Trophoblast cell (in vitro differentiated cells and primary cell): ENCODE measurements around the gene SFXN5.

Experiments used
- DNase-seq, 2 donors: peaks; one replicate each; pipeline ENCODE4 v3.0.0-alpha.2; 2016
- H2AFZ ChIP-seq: 2 replicates; pipeline ENCODE4 v1.6.1; 2013; ENCODE audit warnings: low read length, moderate library complexity, mild to moderate bottlenecking; ENCODE audit not compliant: insufficient read depth, poor library complexity
- H2AK5ac ChIP-seq: 2 replicates; pipeline ENCODE4 v1.6.1; 2013; ENCODE audit warnings: mild to moderate bottlenecking, low read length
- H2BK120ac ChIP-seq: 2 replicates; pipeline ENCODE4 v1.6.1; 2013; ENCODE audit warnings: low read length, mild to moderate bottlenecking, moderate library complexity; ENCODE audit not compliant: insufficient read depth, poor library complexity
- H2BK12ac ChIP-seq: 2 replicates; pipeline ENCODE4 v1.6.1; 2013; ENCODE audit warnings: mild to moderate bottlenecking, low read length, moderate library complexity
- H2BK5ac ChIP-seq: 2 replicates; pipeline ENCODE4 v1.6.1; 2013; ENCODE audit warnings: low read length, low read depth, moderate library complexity, mild to moderate bottlenecking; ENCODE audit not compliant: poor library complexity
- H3K14ac ChIP-seq: 2 replicates; pipeline ENCODE4 v1.6.1; 2013; ENCODE audit warnings: mild to moderate bottlenecking, low read length
- H3K18ac ChIP-seq: 2 replicates; pipeline ENCODE4 v1.6.1; 2013; ENCODE audit warnings: mild to moderate bottlenecking, low read length
- H3K23ac ChIP-seq: 2 replicates; pipeline ENCODE4 v1.6.1; 2013; ENCODE audit warnings: low read length
- H3K27ac ChIP-seq: 2 replicates; pipeline ENCODE4 v1.5.1; 2013; ENCODE audit warnings: low read depth, mild to moderate bottlenecking, inconsistent platforms, low read length, moderate library complexity
- H3K27me3 ChIP-seq: 2 replicates; pipeline ENCODE4 v1.6.1; 2013; ENCODE audit warnings: inconsistent platforms, mild to moderate bottlenecking, low read length, moderate library complexity; ENCODE audit not compliant: insufficient read depth
- H3K36me3 ChIP-seq, 2 experiments: 1 replicate in 1 of 2; 2 replicates in 1 of 2; pipeline ENCODE4 v1.6.1; 2013; ENCODE audit warnings: low read length in 2 of 2, mild to moderate bottlenecking in 2 of 2, moderate library complexity in 1 of 2; ENCODE audit not compliant: insufficient read depth in 2 of 2, control insufficient read depth in 1 of 2
- H3K4ac ChIP-seq: 2 replicates; pipeline ENCODE4 v1.6.1; 2013; ENCODE audit warnings: low read depth, mild to moderate bottlenecking, low read length, moderate library complexity
- H3K4me1 ChIP-seq, 2 experiments: 1 replicate in 1 of 2; 2 replicates in 1 of 2; pipeline ENCODE4 v1.6.1; 2013; ENCODE audit warnings: low read length in 2 of 2, mild to moderate bottlenecking in 2 of 2, moderate library complexity in 1 of 2; ENCODE audit not compliant: insufficient read depth in 2 of 2, control insufficient read depth in 1 of 2
- H3K4me2 ChIP-seq: 2 replicates; pipeline ENCODE4 v1.6.1; 2013; ENCODE audit warnings: inconsistent platforms, mild to moderate bottlenecking, low read length, moderate library complexity
- H3K4me3 ChIP-seq: 2 replicates; pipeline ENCODE4 v1.5.1; 2013; ENCODE audit warnings: mild to moderate bottlenecking, low read depth, low read length, inconsistent platforms
- H3K79me1 ChIP-seq: one replicate; pipeline ENCODE4 v1.6.1; 2013; ENCODE audit warnings: low read length
- H3K79me2 ChIP-seq: 2 replicates; pipeline ENCODE4 v1.6.1; 2013; ENCODE audit warnings: low read length, mild to moderate bottlenecking; ENCODE audit not compliant: control insufficient read depth, insufficient read depth, poor library complexity
- H3K9ac ChIP-seq: 2 replicates; pipeline ENCODE4 v1.6.1; 2013; ENCODE audit warnings: mild to moderate bottlenecking, low read length
- H3K9me3 ChIP-seq: 2 replicates; pipeline ENCODE4 v1.6.1; 2013; ENCODE audit warnings: low read depth, mild to moderate bottlenecking, control low read depth, inconsistent platforms, low read length; ENCODE audit not compliant: insufficient read depth
- H4K12ac ChIP-seq: 2 replicates; pipeline ENCODE4 v1.6.1; 2013; ENCODE audit warnings: low read depth, mild to moderate bottlenecking, low read length, moderate library complexity
- H4K8ac ChIP-seq: 2 replicates; pipeline ENCODE4 v1.6.1; 2013; ENCODE audit warnings: low read depth, mild to moderate bottlenecking, low read length, moderate library complexity
- H4K91ac ChIP-seq: one replicate; pipeline ENCODE4 v1.6.1; 2013; ENCODE audit warnings: low read depth, mild to moderate bottlenecking, low read length, moderate library complexity
- WGBS: extraction: QIAGEN DNeasy Blood & Tissue Kit; methylation state at CpG from one replicate; pipeline ENCODE4 v1.1.7; 2013; ENCODE audit warnings: missing lambda C conversion rate; ENCODE audit not compliant: insufficient read length, insufficient coverage; ENCODE audit errors: extremely low coverage; 5-methylcytosine and 5-hydroxymethylcytosine counted together

The SFXN5 gene

GRCh38 chr2:72895759-72896281 lies 175.7 kb downstream of the SFXN5 start:
- no peak overlapping the region for H4K91ac ChIP-seq
- H3K23ac ChIP-seq = no peak overlapping the region
- no peak overlapping the region for H3K27ac ChIP-seq
- H3K14ac ChIP-seq = no peak overlapping the region
- H3K18ac ChIP-seq = no peak overlapping the region
- H2AK5ac ChIP-seq = no peak overlapping the region
- H4K12ac ChIP-seq = no peak overlapping the region
- H3K4me3 ChIP-seq = no peak overlapping the region
- H4K8ac ChIP-seq = no peak overlapping the region
- WGBS = no CpG with 5 or more reads among the region's 16 CpGs
- no peak overlapping the region for H2AFZ ChIP-seq
- H2BK5ac ChIP-seq = no peak overlapping the region
- H3K27me3 ChIP-seq = peaks cover 2% of the 10 kb centered on the region
- H3K9me3 ChIP-seq = no peaks in the 10 kb centered on the region
- H3K4me1 ChIP-seq = peaks cover 7 to 16% of the 10 kb centered on the region in 2 experiments
- H3K4me2 ChIP-seq = no peak overlapping the region
- H3K79me2 ChIP-seq = no peaks in the 10 kb centered on the region
- H2BK12ac ChIP-seq = no peak overlapping the region
- H2BK120ac ChIP-seq = no peak overlapping the region
- H3K36me3 ChIP-seq = no peaks in the 10 kb centered on the region
- peak in 1 of 2 donors; percentile 33 for DNase-seq
- no peak overlapping the region for H3K9ac ChIP-seq
- no peaks in the 10 kb centered on the region for H3K79me1 ChIP-seq
- no peak overlapping the region for H3K4ac ChIP-seq

- Histone ChIP-seq H3K4me2 (no peak overlapping the region), H4K91ac (no peak overlapping the region), H2AFZ (no peak overlapping the region), H3K14ac (no peak overlapping the region), H3K4me3 (no peak overlapping the region), H3K27me3 (peaks cover 1% of the 10 kb centered on the region), H3K9me3 (no peaks in the 10 kb centered on the region), H3K27ac (no peak overlapping the region), H4K12ac (no peak overlapping the region), H3K18ac (no peak overlapping the region), H3K23ac (no peak overlapping the region), H3K79me2 (no peaks in the 10 kb centered on the region), H3K4ac (no peak overlapping the region), H3K4me1 (peaks cover 7 to 16% of the 10 kb centered on the region in 2 experiments), H3K36me3 (no peaks in the 10 kb centered on the region), H3K9ac (no peak overlapping the region), H4K8ac (no peak overlapping the region), H3K79me1 (no peaks in the 10 kb centered on the region), H2BK120ac (no peak overlapping the region), H2BK12ac (no peak overlapping the region), H2BK5ac (no peak overlapping the region), H2AK5ac (no peak overlapping the region)
- WGBS = no CpG with 5 or more reads among the region's 4 CpGs
- DNase-seq = no peak
Observed at GRCh38 chr2:72895154-72895553, 176.4 kb downstream of the SFXN5 start.

GRCh38 chr2:72894514-72894913 lies 177.0 kb downstream of the SFXN5 start:
- Histone ChIP-seq H4K12ac (no peak overlapping the region), H2BK120ac (no peak overlapping the region), H3K18ac (no peak overlapping the region), H3K27ac (no peak overlapping the region), H2AK5ac (peak overlapping the region; percentile 6), H3K79me2 (no peaks in the 10 kb centered on the region), H4K91ac (no peak overlapping the region), H3K4ac (no peak overlapping the region), H3K79me1 (no peaks in the 10 kb centered on the region), H3K4me1 (peaks cover 7 to 16% of the 10 kb centered on the region in 2 experiments), H3K23ac (no peak overlapping the region), H3K9ac (no peak overlapping the region), H3K9me3 (no peaks in the 10 kb centered on the region), H3K4me3 (no peak overlapping the region), H3K27me3 (no peaks in the 10 kb centered on the region), H3K14ac (no peak overlapping the region), H3K36me3 (no peaks in the 10 kb centered on the region), H4K8ac (no peak overlapping the region), H2BK12ac (no peak overlapping the region), H3K4me2 (no peak overlapping the region), H2AFZ (no peak overlapping the region), H2BK5ac (no peak overlapping the region)
- DNase-seq = no peak
- no CpG with 5 or more reads among the region's 9 CpGs for WGBS

GRCh38 chr2:72893594-72894319 lies 177.8 kb downstream of the SFXN5 start:
- Histone ChIP-seq H4K8ac (no peak overlapping the region), H3K27me3 (no peaks in the 10 kb centered on the region), H3K79me1 (no peaks in the 10 kb centered on the region), H3K36me3 (no peaks in the 10 kb centered on the region), H3K4me3 (no peak overlapping the region), H2AFZ (no peak overlapping the region), H4K12ac (no peak overlapping the region), H3K9me3 (no peaks in the 10 kb centered on the region), H3K9ac (no peak overlapping the region), H3K4ac (no peak overlapping the region), H3K18ac (no peak overlapping the region), H3K27ac (no peak overlapping the region), H2BK12ac (no peak overlapping the region), H3K14ac (no peak overlapping the region), H4K91ac (no peak overlapping the region), H2BK5ac (no peak overlapping the region), H2AK5ac (no peak overlapping the region), H3K4me1 (peaks cover 7 to 16% of the 10 kb centered on the region in 2 experiments), H3K79me2 (no peaks in the 10 kb centered on the region), H2BK120ac (no peak overlapping the region), H3K23ac (no peak overlapping the region), H3K4me2 (no peak overlapping the region)
- DNase-seq = peak; percentile 56 to 79
- WGBS = no CpG with 5 or more reads among the region's 15 CpGs
